ENCODE results near the gene DENND1C. TPM values are rescaled to one million over a fixed set of nuclear protein-coding genes. Genes with fewer than 3 reads are reported as not detected.

The DENND1C gene
- total and polyA plus RNA-seq, 9 of the 15 experiments (the other 6 are each of a cell fraction or from before 2014, with no cell fraction given) = 0.03 to 1.2 (median 0.32) TPM; not detected in 1

GRCh38 chr19:6529351-6529750 is 47.8 kb upstream of the DENND1C start (continued):
- TF ChIP-seq ZBTB5 (IDR thresholded peaks at IDR 0.05) (peak; percentile 43; the same call in 1 of the 2 replicates), HDAC1 (IDR thresholded peaks at IDR 0.05) (peak in 1 of 2 experiments; percentile 47; a peak in 1 of 4 replicates), HDGF (IDR thresholded peaks at IDR 0.05) (peak; percentile 44; the same call in 1 of the 2 replicates), CSDE1 (IDR thresholded peaks at IDR 0.05) (no peak), ARID2 (IDR thresholded peaks at IDR 0.05) (peak; percentile 56; the same call in 1 of the 2 replicates), GMEB1 (CRISPR knock-in tag; IDR thresholded peaks at IDR 0.05) (no peak), MLLT1 (IDR thresholded peaks at IDR 0.05) (peak; percentile 45 to 72; a peak in 2 of 4 replicates), ZNF707 (CRISPR knock-in tag; conservative IDR thresholded peaks at IDR 0.05) (no peak), ARNT (IDR thresholded peaks at IDR 0.05) (0 out of 4 replicates have a peak, but pooled peaks of 1 of the 2 experiments have one; percentile 19), KDM1A (IDR thresholded peaks at IDR 0.05) (peak in 1 of 2 experiments; percentile 7; a peak in 1 of 4 replicates), ZNF407 (IDR thresholded peaks at IDR 0.05; ENCODE audit: low read depth) (peak; percentile 60), POLR2H (tag; IDR thresholded peaks at IDR 0.05; ENCODE audit: low read depth) (no peak)

All from K562 (cell line).